Measurements from ENCODE around the gene SLX4IP. TPM values are rescaled to one million over a fixed set of nuclear protein-coding genes. Genes with fewer than 3 reads are reported as not detected.

SLX4IP gene
- total and polyA plus RNA-seq, 2 donors (not counting 3 experiments of a cell fraction or from before 2014, with no cell fraction given): 1.9 to 4.5 TPM

GRCh38 chr20:10651227-10651990 is 216.3 kb downstream of the SLX4IP start:
- DNase-seq (ENCODE audit: low read depth, low spot score): peak; percentile 60
- Histone ChIP-seq H3K4me1 (ENCODE audit: control insufficient read depth, extremely low read depth, insufficient read depth, low read length) (peaks cover 30% of the 10 kb centered on the region), H3K27ac (ENCODE audit: insufficient read depth, low read depth, low read length) (no peak overlapping the region), H3K9me1 (replicated peaks; ENCODE audit: control insufficient read depth, extremely low read depth, insufficient read depth, low read length) (no peaks in the 10 kb centered on the region), H3K4me2 (ENCODE audit: insufficient read depth, low read length) (no peak overlapping the region), H3K79me2 (ENCODE audit: control insufficient read depth, insufficient read depth, low read length) (peaks cover 4% of the 10 kb centered on the region), H3K4me3 (replicated peaks in 1 of 3; ENCODE audit: insufficient read depth in 1 of 3, low read depth in 1 of 3, low read length in 3 of 3) (no peak overlapping the region), H4K20me1 (replicated peaks; ENCODE audit: control insufficient read depth, extremely low read depth, insufficient read depth, low read length) (no peaks in the 10 kb centered on the region), H3K36me3 (ENCODE audit: control insufficient read depth in 2 of 2, extremely low read depth in 1 of 2, insufficient read depth in 2 of 2, low read length in 2 of 2) (peaks cover 16 to 41% of the 10 kb centered on the region in 2 experiments), H3K9ac (replicated peaks; ENCODE audit: extremely low read depth, insufficient read depth, low read length) (no peak overlapping the region), H3K9me3 (replicated peaks; ENCODE audit: control insufficient read depth, insufficient read depth, low read length) (no peaks in the 10 kb centered on the region), H3K27me3 (ENCODE audit: control insufficient read depth in 2 of 2, insufficient read depth in 2 of 2, low read length in 2 of 2) (no peaks in the 10 kb centered on the region), H2AFZ (ENCODE audit: low read depth, low read length) (no peak overlapping the region)
- intact Hi-C loops (cut with micrococcal nuclease) (loop anchor here (5.0 kb wide), 2 partner anchors 184 to 621 kb away; no protein-coding TSS in a partner anchor), dilution Hi-C loops (cut with MboI; ENCODE audit: extremely low pct_ligation_motif_present, low sequenced_read_pairs) (no loop called here)
- peak; percentile 82 for FAIRE-seq
- CTCF ChIA-PET: interaction anchor here (1.2 to 3.6 kb wide), 3 partner anchors 20 to 99 kb away, joined by 4 to 20 read pairs (median 8); no protein-coding TSS in a partner anchor
- TF ChIP-seq MYC (IDR thresholded peaks at IDR 0.05; ENCODE audit: low read depth, low read length): no peak
- TF ChIP-seq, protein P1, sequence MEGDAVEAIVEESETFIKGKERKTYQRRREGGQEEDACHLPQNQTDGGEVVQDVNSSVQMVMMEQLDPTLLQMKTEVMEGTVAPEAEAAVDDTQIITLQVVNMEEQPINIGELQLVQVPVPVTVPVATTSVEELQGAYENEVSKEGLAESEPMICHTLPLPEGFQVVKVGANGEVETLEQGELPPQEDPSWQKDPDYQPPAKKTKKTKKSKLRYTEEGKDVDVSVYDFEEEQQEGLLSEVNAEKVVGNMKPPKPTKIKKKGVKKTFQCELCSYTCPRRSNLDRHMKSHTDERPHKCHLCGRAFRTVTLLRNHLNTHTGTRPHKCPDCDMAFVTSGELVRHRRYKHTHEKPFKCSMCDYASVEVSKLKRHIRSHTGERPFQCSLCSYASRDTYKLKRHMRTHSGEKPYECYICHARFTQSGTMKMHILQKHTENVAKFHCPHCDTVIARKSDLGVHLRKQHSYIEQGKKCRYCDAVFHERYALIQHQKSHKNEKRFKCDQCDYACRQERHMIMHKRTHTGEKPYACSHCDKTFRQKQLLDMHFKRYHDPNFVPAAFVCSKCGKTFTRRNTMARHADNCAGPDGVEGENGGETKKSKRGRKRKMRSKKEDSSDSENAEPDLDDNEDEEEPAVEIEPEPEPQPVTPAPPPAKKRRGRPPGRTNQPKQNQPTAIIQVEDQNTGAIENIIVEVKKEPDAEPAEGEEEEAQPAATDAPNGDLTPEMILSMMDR (IDR thresholded peaks at IDR 0.05; ENCODE audit: extremely low read depth in 1 of 2, insufficient read depth in 1 of 2, low read depth in 1 of 2, low read length in 2 of 2): no peak
- TF ChIP-seq JUN (IDR thresholded peaks at IDR 0.05; ENCODE audit: borderline replicate concordance, insufficient read depth, insufficient read length, low read depth): no peak
- TF ChIP-seq POLR2AphosphoS5 (IDR thresholded peaks at IDR 0.05; ENCODE audit: insufficient read depth, low read depth, low read length): no peak
- TF ChIP-seq GATA2 (IDR thresholded peaks at IDR 0.05; ENCODE audit: insufficient read depth, insufficient read length, low read depth, low read length): no peak
- no peak for TF ChIP-seq FOS (IDR thresholded peaks at IDR 0.05; ENCODE audit: borderline replicate concordance, insufficient read depth, low read length)
- no peak for TF ChIP-seq EZH2 (IDR thresholded peaks at IDR 0.05; ENCODE audit: borderline replicate concordance, low read depth, low read length, severe bottlenecking)
- no peak for TF ChIP-seq MAX (IDR thresholded peaks at IDR 0.05; ENCODE audit: insufficient read depth, insufficient read length)
- TF ChIP-seq POLR2A (IDR thresholded peaks at IDR 0.05; ENCODE audit: low read depth, low read length): no peak
- POLR2A ChIA-PET: interaction anchor here (0.5 kb wide), 1 partner anchor 8 kb away, joined by 7 read pairs; no protein-coding TSS in a partner anchor
- BruUV-seq (replicated peaks): no TSS peak
